HUES48 (cell line): Measurements from ENCODE around the gene LIPE.

Source experiments
- H3K27ac ChIP-seq: one replicate; pipeline ENCODE4 v1.7.0; 2013; ENCODE audit warnings: low read depth, low read length, inconsistent platforms
- H3K27me3 ChIP-seq: 2 replicates; pipeline ENCODE4 v1.6.1; 2013; ENCODE audit warnings: mild to moderate bottlenecking, low read length; ENCODE audit not compliant: control insufficient read depth, insufficient read depth
- H3K36me3 ChIP-seq: 2 replicates; pipeline ENCODE4 v1.6.1; 2013; ENCODE audit warnings: low read length; ENCODE audit not compliant: control insufficient read depth, insufficient read depth
- H3K4me1 ChIP-seq: 2 replicates; pipeline ENCODE4 v1.6.1; 2013; ENCODE audit warnings: mild to moderate bottlenecking, low read length; ENCODE audit not compliant: control insufficient read depth, insufficient read depth
- H3K4me3 ChIP-seq: 2 replicates; pipeline ENCODE4 v1.5.1; 2013; ENCODE audit warnings: mild to moderate bottlenecking, low read depth, low read length
- H3K9ac ChIP-seq: 2 replicates; pipeline ENCODE4 v1.6.1; 2013; ENCODE audit warnings: mild to moderate bottlenecking, low read depth, low read length, moderate library complexity
- H3K9me3 ChIP-seq: 2 replicates; pipeline ENCODE4 v1.6.1; 2013; ENCODE audit warnings: low read length; ENCODE audit not compliant: control insufficient read depth, insufficient read depth

The LIPE gene

DNA sequence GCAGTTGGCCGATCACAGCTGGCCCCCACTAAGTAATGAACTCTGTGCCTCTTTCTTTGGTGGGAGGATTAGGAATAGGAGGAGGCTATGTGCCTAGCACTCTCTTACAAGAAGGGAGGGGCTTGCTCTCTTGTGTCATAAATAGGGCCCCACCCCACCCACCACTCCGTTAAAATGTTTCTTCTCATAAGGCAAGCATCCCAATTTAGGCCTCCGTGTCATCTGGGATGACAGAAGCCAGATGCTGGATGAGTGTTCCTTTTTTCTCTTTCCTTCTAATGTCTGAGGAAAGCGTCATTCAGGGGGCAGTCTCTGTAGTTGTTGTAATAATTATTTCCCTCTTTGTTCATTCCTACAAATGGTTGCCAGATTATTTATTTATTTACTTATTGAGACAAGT, at the start of gene LIPE:
LIPE (minus strand) TSS at position 76 of the 400 bp plus-strand sequence. CDS start 239 bp downstream, outside the sequence.
- Histone ChIP-seq H3K9ac (no peak within 1 kb of the TSS), H3K27me3 (peaks cover 53% of the 10 kb centered on the region), H3K27ac (no peak within 1 kb of the TSS), H3K4me3 (no peak within 1 kb of the TSS), H3K4me1 (peaks cover 3% of the 10 kb centered on the region; the same call in 1 of the 2 replicates), H3K36me3 (no peaks in the 10 kb centered on the region), H3K9me3 (no peaks in the 10 kb centered on the region)

GRCh38 chr19:42475366-42475765, 48.2 kb upstream of the LIPE start:
- H3K4me1 ChIP-seq: peaks cover 48% of the 10 kb centered on the region
- H3K4me3 ChIP-seq: no peak overlapping the region
- H3K9me3 ChIP-seq: no peaks in the 10 kb centered on the region
- H3K36me3 ChIP-seq: no peaks in the 10 kb centered on the region
- no peaks in the 10 kb centered on the region for H3K27me3 ChIP-seq
- H3K27ac ChIP-seq: peak overlapping the region; percentile 66
- no peak overlapping the region for H3K9ac ChIP-seq

- Histone ChIP-seq H3K9ac (no peak overlapping the region), H3K36me3 (no peaks in the 10 kb centered on the region), H3K27me3 (no peaks in the 10 kb centered on the region), H3K9me3 (no peaks in the 10 kb centered on the region), H3K4me3 (no peak overlapping the region), H3K4me1 (peaks cover 48% of the 10 kb centered on the region), H3K27ac (peak overlapping the region; percentile 72)
These were observed 47.6 kb upstream of the LIPE start for GRCh38 chr19:42474743-42475142.

DNA sequence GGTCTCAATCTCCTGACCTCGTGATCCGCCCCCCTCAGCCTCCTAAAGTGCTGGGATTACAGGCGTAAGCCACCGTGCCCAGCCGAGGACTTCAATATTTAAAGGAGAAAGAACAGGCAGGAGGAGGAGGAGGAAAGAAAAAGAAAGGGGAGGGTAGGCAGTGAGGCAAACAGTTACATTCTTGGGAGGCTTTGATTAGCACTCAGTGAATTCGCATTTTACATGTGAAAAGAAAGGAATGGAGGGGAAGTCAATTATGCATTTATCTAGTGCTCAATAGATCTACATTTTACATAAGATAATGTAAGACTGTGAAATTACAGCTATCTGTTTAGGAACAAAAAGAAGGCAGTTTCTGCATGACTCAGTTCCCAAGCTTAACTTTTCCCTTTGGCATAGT, 46.5 kb upstream of the LIPE start:
- H3K27me3 ChIP-seq: no peaks in the 10 kb centered on the region
- no peaks in the 10 kb centered on the region for H3K9me3 ChIP-seq
- no peak overlapping the region for H3K4me3 ChIP-seq
- no peaks in the 10 kb centered on the region for H3K36me3 ChIP-seq
- peaks cover 48% of the 10 kb centered on the region for H3K4me1 ChIP-seq
- peak overlapping the region; percentile 34; the same call in 1 of the 2 replicates for H3K9ac ChIP-seq
- peak overlapping the region; percentile 91 for H3K27ac ChIP-seq

GRCh38 chr19:42472402-42473147, 45.4 kb upstream of the LIPE start:
- Histone ChIP-seq H3K27ac (peak overlapping the region; percentile 82), H3K27me3 (no peaks in the 10 kb centered on the region), H3K36me3 (no peaks in the 10 kb centered on the region), H3K4me3 (no peak overlapping the region), H3K4me1 (peaks cover 48% of the 10 kb centered on the region), H3K9me3 (no peaks in the 10 kb centered on the region), H3K9ac (no peak overlapping the region)

GRCh38 chr19:42471554-42472249, 44.5 kb upstream of the LIPE start:
- Histone ChIP-seq H3K36me3 (no peaks in the 10 kb centered on the region), H3K27ac (peak overlapping the region; percentile 82), H3K4me3 (no peak overlapping the region), H3K27me3 (no peaks in the 10 kb centered on the region), H3K9me3 (no peaks in the 10 kb centered on the region), H3K4me1 (peaks cover 45% of the 10 kb centered on the region), H3K9ac (no peak overlapping the region)

DNA sequence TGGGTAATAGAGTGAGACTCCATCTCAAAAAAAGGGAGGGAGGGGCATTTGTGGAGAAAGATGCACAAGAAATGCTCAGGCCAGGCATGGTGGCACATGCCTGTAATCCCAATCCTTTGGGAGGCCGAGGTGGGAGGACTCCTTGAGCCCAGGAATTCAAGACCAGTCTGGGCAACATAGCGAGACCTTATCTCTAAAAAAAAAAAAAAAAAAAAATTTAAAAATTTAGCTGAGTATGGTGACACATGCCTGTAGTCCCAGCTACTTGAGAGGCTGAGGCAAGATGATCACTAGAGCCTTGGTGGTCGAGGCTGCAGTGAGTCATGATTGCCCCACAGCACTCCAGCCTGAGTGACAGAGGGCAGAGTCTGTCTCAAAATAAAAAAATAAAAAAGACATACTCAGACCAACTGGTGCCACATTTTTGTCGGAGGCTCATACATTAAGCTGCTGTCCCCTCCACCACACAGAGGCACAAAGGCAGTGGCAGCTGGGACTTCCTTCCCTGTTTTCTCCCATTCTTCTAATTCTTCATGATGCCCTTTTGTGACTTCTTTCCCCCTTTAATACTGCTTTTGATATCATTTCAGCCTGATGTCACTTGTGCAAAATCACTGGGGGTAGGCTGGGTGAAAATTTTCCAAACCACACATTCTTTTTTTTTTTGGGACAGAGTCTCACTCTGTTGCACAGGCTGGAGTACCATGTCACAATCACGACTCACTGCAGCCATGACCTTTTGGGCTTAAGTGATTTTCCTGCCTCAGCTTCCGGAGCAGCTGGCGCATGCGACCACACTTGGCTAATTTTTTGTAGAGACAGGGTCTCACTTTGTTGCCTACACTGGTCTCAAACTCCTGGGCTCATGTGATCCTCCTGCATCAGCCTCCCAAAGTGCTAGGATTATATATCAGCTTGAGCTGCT, 42.4 kb upstream of the LIPE start:
- H3K4me3 ChIP-seq: no peak overlapping the region
- H3K4me1 ChIP-seq: peaks cover 31% of the 10 kb centered on the region
- H3K9ac ChIP-seq: no peak overlapping the region
- no peak overlapping the region for H3K27ac ChIP-seq
- H3K27me3 ChIP-seq: no peaks in the 10 kb centered on the region
- H3K9me3 ChIP-seq: no peaks in the 10 kb centered on the region
- no peaks in the 10 kb centered on the region for H3K36me3 ChIP-seq

GRCh38 chr19:42468273-42468796, 41.1 kb upstream of the LIPE start:
- H3K4me1 ChIP-seq: peaks cover 24% of the 10 kb centered on the region
- H3K27ac ChIP-seq: no peak overlapping the region
- H3K4me3 ChIP-seq: no peak overlapping the region
- H3K36me3 ChIP-seq: no peaks in the 10 kb centered on the region
- H3K9me3 ChIP-seq: no peaks in the 10 kb centered on the region
- no peak overlapping the region for H3K9ac ChIP-seq
- no peaks in the 10 kb centered on the region for H3K27me3 ChIP-seq

DNA sequence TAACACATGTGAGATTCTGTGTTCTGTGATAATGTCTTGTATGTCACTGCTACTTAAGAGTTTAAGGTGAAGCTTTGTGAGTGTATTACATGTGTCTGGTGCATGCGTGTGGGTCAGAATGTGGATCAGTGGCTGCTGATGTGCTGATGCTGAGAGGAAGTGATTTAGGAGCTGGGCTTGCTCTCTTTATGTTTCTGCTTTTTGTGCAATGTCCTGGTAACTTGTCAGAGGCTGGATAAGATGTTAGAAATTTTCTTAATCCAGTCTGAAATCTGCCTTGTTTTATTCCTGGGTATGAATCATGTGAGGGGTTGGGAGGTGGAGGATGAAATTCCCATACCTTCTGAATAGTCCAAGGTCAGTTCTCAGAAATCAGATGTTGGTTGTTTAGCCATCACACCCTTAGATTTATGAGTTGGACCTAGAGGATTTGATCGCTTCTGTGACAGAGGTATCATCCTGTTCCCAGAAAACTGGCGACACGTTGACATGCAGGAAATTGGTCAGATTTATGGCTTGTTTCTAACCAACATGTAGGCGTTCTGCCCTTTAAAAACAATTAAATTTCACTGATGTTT, 40.1 kb upstream of the LIPE start:
- H3K9ac ChIP-seq: no peak overlapping the region
- H3K36me3 ChIP-seq: no peaks in the 10 kb centered on the region
- no peak overlapping the region for H3K27ac ChIP-seq
- H3K27me3 ChIP-seq: no peaks in the 10 kb centered on the region
- peaks cover 14% of the 10 kb centered on the region for H3K4me1 ChIP-seq
- H3K4me3 ChIP-seq: no peak overlapping the region
- no peaks in the 10 kb centered on the region for H3K9me3 ChIP-seq

GRCh38 chr19:42466521-42467182, 39.5 kb upstream of the LIPE start:
- H3K27me3 ChIP-seq: no peaks in the 10 kb centered on the region
- H3K4me1 ChIP-seq: peaks cover 8% of the 10 kb centered on the region
- no peaks in the 10 kb centered on the region for H3K36me3 ChIP-seq
- H3K9ac ChIP-seq: no peak overlapping the region
- H3K27ac ChIP-seq: no peak overlapping the region
- H3K4me3 ChIP-seq: no peak overlapping the region
- H3K9me3 ChIP-seq: no peaks in the 10 kb centered on the region
